Activated CD4-positive, CD25-positive, alpha-beta regulatory T cell (primary cell): ENCODE data around the gene MYOC.
"Not testable (repeated sequence)": the region's sequence is repeated elsewhere in the genome, so short reads cannot be mapped to it uniquely, and the experiment has no call there.

Source experiments
- DNase-seq, 4 experiments: peaks; one replicate each; lab custom pipeline; 2025; lab: John Stamatoyannopoulos, UW

Gene MYOC

DNA sequence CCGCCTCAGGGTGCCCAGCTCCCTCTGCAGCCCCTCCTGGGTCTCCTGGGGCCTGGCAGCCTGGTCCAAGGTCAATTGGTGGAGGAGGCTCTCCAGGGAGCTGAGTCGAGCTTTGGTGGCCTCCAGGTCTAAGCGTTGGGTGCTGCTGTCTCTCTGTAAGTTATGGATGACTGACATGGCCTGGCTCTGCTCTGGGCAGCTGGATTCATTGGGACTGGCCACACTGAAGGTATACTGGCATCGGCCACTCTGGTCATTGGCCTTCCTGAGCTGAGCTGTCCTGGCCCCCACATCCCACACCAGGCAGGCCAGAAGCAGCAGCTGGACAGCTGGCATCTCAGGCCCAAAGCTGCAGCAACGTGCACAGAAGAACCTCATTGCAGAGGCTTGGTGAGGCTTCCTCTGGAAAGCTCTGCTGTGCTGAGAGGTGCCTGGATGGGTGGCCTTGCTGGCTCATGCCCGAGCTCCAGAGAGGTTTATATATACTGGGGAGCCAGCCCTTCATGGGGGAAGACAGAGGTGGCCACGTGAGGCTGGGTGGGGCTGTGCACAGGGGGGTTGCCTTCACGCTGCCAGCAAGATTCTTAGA is at the start of gene MYOC:
MYOC (minus strand) TSS at position 455 of the 589 bp plus-strand sequence; CDS start at position 378, 77 bp downstream.
- no peak for DNase-seq

DNA sequence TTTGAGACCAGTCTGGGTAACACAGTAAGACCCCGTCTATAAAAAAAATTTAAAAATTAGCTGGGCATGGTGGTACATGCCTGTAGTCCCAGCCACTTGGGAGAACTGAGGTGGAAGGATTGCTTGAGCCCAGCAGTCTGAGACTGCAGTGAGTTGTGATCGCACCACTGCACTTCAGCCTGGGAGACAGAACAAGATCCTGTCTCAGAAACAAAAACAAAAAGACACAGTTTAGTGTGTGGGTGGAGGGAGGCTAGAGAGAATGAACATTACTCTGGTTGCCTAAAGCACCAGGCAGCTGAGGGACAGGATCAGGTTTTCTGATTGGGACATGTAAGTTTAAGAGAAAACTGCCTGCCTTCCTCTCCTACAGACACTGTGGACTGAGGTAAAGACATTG is 47.0 kb upstream of the MYOC start:
- DNase-seq, result no peak

DNA sequence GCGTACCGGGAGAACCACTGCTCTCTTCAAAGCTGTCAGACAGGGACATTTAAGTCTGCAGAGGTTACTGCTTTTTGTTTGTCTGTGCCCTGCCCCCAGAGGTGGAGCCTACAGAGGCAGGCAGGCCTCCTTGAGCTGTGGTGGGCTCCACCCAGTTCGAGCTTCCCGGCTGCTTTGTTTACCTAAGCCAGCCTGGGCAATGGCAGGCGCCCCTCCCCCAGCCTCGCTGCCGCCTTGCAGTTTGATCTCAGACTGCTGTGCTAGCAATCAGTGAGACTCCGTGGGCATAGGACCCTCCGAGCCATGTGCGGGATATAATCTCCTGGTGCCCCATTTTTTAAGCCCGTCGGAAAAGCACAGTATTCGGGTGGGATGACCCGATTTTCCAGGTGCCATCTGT is 43.3 kb upstream of the MYOC start:
- not testable (repeated sequence) for DNase-seq

DNA sequence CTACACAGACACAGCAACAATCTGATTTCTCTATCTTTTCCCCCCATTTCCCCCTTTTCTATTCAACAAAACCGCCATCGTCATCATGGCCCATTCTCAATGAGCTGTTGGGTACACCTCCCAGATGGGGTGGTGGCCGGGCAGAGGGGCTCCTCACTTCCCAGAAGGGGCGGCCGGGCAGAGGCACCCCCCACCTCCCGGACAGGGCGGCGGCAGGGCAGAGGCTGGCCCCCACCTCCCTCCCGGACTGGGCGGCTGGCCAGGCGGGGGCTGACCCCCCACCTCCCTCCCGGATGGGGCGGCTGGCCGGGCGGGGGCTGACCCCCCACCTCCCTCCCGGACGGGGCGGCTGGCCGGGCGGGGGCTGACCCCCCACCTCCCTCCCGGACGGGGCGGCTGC is 41.1 kb upstream of the MYOC start:
- DNase-seq, result not testable (repeated sequence)

DNA sequence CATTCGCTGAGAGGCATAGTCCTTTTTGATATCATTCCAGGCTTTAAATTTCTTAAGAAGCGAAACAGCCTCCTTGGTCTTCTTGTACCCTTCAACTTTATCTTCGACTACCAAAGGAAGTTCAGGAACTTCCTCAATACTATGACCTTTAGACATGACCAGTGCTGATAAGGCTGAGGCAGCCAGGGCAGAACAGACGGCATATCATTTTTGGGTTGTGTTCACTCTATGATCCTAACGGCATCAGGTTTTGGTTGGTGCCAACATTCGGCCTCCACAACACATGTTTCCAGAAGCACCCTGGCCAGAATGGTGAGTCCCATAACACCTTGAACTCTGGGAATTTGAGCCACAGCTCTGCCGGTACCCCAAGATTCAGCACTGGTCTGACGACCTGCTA is 31.4 kb upstream of the MYOC start:
- DNase-seq, result no peak

DNA sequence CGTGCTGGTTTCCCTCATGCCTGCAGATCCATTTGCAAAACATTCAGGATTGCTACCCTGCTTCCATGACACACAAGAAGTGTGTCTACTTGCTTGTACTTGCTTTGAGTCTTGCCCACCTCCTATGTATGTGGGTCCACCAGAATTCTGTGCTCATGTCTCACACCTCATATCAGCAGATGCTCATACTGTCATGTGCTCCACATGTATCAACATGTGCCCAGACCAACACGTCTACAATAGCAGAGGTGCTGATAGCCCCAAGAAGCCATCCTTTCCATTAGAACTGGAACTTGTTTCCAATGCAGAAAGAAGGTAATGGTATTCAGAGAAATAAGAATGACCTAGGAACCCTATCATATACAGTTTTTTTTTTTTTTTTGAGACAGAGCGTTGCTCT is 27.9 kb upstream of the MYOC start:
- no peak for DNase-seq

DNA sequence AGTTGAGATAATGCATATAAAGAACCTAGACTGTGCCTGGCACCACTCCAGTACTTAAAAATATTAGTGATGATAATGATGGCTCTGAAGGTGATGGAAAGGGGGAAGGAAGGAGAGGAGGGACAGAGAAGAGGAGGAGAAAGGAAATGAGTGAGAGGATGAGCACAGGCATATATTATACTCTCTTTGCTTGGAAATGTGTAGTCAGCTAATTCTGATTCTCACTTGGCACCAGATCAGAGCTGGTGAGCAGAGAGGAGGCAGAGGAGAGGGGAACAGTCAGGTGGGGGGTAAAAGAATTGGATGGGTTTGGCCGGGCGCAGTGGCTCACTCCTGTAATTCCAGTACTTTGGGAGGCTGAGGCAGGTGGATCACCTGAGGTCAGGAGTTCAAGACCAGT is 24.3 kb upstream of the MYOC start:
- no peak for DNase-seq

DNA sequence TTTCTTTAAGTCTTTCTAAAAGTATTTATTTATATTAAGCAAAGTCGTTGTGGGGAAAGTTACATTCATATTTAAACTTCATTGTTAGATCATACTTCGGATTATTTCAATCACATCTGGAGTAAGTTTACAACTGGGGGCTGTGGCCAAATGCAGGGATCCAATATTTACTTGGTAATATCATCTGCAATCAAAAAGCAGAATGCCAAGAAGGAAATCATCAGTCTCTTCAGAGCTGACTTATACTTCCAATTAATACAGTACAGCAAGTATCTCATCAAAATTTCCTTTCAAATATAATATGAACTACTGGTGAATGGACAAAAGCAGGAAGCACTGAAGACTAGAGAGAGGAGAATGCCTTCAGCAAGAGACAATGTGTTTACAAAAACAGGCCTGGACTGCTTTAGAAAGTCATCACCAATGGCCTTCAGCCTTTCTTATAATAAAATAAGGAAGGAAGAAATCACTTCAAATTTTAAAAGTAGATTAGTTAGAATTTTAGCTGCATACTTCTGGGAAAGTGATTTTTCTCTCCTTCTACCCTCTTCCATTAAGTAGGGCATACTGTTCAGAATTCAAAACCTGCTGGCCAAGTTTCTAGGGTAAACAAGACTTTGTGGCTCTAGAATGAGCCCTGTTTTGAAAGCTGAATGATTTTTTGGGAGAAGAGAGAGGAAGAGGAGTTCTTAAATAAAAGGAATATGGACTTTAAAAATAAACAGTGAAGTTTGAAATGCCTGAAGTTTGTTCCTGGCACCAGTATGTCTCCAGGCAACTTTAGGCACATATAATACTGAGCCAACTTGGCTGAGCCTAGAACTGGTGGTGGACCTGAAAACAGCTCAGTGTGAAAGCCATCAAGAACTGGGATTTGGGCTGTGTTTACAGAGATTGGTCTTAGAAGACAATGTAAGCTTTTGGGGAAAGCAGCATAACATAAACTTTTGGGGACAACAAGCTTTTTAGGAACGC is 22.2 kb upstream of the MYOC start:
- no peak for DNase-seq

DNA sequence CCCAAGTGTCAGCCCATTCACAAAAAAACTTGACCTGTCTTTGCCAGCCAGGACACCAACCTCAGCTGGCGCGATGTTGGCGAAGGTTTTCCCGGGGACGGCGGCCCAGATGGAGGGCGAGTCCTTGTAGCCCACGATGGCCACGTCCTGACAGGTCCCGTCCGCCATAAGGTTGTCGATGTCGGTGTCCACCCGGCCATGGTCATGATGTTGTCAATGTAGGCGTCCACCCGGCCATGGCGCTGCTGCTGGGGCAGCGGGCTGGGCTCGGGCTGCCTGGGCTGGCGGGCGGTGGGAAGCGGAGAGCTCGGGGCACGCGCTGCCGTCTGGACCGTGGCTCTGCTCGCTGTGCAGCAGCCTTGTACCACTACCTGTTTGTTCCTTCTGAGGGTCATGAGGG is 18.3 kb upstream of the MYOC start:
- DNase-seq, result no peak

DNA sequence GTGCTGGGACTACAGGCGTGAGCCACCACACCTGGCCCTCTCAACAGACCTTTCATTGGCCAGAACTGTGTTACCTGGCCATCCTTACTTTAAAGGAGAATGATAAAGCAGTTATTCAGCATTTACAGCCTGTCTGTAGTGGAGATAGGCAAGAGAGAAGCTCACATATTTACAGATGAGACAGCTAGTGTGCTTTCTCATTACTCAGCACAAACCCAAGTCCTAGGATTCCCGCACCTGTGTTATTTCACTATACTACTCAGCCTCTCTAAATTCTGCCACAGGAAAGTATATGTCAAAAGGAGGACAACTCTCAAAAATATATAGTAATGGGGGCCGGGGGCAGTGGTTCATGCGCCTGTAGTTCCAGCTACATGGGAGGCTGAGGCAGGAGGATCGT is 15.9 kb upstream of the MYOC start:
- DNase-seq, result no peak

DNA sequence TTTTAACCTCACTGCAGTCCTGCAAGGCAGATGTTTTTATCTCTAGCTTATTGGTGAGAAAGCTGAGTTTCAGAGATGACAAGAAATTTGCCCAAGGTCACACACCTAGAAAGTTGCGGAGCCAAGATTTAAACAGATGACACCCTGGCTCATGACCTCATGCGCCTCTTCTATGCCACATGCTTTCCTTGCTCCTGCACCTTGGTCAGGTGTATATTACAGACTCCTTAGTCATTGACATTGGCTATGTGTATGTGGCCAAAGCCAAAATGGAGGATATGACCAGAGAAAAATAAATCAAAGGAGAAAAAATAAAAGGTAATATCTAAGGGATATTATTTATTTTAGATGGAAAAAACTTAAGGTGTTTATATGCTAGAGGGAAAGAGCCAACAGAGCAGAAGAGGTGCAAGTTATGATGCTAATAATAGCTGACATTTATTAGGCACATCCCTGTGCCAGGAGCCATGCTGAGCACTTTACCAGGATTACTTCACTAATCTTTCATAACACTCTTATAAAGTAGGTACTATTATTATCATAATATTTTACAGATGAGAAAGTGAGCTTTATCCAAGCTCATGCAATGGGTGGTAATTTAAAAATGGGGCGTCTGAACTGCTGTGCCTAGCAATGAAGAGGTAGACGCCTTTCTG is 13.8 kb upstream of the MYOC start:
- no peak for DNase-seq

DNA sequence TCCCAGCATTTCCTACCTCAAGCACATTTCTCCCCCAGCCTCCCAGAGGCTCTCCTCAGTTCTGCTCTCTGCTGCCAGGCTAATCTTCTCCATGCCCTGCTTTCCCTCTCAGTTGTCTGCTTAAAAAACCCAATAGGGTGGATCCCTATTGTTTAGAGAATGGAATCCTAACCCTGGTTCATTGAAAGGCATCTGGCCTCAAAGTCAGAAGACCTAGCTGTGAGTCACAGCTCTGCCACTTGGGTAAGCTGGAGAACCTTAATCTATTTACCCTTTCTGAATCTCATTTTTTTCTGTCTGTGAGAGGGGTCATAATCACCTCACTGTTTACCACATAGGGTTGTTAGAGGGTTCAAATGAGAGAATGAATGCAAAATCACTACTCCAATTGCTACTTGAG is 12.5 kb upstream of the MYOC start:
- DNase-seq, result no peak

DNA sequence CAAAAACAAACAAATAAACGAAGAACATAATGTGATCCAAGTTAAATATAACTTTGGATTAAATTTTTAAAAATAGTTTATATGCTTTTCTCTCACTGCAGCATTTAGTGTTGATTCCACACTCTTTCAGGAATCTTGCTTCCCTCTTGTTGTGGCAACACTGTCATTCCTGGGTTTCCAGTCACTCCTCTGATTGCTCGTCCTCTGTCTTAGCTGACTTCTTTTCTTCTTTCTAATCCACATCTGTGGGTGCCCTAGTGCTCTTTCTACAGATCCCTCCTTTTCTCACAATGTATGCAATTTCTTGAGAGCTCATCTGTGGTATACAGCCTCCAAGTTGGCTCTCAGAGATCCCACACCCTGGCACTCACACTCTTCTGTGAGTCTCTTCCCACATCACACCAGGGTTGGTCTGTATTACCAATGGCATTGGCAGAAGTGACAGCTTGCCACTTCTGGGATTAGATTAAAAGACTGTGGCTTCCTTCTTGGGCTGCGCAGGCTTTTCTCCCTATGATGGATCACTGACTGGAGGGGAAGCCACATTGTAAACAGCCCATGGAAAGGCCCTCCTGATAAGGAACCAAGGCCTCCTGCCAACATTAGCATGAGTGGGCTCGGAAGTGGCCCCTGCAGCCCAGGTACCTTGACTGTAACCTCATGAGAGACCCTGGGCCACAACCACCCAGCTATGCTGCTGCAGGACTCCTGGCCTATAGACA is 11.5 kb upstream of the MYOC start:
- DNase-seq, result no peak

DNA sequence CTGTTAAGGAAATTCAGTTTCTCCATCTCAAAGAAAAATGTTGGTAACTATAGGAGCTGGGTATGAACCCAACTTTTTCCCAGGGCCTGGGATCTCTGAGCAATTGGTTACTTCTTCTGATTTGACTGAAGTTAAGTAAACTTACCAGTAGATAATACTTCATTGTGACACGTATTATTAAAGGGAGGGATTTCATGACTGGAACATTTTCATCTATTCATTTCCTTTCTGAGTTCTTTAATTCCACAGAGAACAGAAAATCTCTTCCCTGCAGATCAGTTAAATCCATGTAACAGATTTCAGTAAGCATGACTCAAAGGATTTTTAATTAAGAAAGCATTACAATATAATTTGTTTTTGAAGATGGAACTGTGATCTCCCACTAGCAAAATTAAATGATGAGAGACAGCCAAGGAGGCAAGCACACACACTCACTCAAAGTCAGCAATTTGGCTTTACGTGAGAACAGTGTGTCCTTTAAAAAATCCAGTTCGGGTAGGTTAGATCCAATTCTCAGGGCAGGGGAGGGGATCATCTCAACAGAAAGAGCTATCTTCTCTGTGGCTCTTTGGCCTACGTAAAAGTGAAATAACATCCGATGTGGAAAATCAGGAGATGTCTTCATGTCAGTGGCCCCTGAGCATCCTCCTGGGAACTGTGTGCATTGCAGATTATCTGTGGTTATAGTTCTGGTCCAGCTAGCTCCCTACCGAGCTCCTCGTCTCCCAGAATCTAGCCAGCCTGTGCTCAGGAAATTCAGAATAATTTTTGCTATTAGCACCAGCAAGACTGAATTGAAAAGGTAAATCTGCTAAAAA is 10.8 kb upstream of the MYOC start:
- DNase-seq, result no peak

DNA sequence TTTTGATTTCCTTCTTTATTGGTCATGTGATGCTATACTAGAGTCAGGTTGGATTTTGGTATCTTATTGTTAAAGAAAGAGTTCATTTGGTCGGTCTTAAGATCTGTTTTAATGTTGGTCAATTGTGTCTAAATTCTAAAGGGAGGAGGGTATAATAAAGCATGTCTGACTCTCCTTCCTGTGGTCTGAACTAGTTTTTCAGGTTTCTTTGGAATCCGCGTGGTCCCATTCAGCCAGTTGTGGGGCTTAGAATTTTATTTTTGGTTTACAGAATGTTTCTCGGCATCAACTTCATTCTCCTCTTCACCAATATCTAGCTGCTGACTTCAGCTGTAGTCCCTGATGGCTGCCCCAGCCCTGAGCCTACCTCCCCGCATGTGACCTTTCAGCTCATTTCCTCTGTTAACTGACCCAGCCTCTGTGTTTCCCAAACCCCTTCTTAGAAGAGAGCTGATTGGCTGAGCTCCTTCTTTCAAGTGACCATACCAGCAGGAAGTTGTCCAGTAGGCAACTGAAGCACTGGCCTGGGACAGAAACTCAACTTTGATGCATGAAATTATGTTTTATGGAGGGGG is 8.7 kb upstream of the MYOC start:
- no peak for DNase-seq

DNA sequence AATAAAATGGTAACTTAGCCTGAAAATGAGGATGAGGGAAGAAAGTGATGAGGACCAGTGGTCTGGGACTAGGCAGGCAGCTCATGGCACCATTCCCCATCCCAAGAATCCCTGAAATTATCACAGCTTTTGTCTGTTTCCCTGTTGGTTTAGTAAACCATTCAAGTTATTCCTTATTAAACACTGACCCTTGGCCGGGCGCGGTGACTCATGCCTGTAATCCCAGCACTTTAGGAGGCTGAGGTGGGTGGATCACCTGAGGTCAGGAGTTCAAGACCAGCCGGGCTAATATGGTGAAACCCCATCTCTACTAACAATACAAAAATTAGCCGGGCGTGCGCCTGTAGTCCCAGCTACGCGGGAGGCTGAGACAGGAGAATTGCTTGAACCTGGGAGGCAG is 3.7 kb upstream of the MYOC start:
- not testable (repeated sequence) for DNase-seq

DNA sequence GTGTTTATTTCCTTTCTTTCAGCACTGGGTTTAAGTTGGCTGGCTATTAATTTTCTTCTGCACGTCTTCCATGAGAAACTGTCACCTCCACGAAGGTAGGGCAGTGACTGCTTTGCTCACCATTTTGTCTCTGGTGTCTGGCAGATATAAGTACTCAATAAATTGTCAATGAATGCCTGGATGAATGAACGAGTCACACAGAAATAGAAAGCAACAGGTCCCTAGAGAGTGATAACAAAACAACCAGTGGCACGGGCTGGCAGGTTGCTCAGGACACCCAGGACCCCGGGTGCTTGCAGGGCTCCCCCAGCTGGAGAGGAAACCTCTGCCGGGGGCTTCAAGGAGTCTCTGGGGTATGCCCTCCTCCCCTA is 3.2 kb upstream of the MYOC start:
- no peak for DNase-seq

DNA sequence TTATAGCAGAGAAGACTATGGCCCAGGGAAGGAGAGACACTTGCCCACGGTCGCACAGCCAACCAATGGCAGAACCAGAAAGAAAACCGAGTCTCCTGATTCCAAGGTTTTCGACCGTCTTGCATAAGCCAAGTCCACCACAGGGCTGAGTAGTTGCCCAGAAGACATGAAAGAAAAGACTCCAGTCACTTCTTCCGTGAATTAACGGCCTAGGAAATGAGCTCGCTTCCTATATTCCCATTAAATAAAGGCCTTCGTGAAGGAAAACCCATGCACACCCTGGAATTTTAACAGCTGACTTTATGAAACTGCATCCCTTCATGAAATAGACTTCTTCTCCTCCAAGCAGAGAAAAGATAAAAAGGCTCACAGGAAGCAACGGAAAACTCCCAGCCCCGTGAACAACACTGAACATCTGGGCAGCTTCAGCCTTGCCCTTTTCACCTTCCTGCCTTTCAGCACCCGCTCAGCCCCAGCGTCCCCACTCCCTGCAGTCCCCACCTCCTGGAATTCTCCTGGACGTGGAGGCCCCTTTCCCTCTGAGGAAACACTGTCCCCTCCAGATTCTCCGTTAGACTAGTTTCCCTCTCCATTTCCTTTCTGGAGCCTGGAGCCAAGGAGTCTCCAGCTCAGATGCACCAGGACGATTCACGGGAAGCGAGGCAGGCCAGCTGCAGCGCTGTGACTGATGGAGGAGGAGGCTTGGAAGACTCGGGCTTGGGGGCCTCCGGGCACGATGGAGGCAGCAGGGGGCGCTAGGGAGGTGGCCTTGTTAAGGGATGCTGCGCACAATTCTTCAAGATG is 2.7 kb upstream of the MYOC start:
- DNase-seq, result peak; percentile 33 to 56 (median 45)

DNA sequence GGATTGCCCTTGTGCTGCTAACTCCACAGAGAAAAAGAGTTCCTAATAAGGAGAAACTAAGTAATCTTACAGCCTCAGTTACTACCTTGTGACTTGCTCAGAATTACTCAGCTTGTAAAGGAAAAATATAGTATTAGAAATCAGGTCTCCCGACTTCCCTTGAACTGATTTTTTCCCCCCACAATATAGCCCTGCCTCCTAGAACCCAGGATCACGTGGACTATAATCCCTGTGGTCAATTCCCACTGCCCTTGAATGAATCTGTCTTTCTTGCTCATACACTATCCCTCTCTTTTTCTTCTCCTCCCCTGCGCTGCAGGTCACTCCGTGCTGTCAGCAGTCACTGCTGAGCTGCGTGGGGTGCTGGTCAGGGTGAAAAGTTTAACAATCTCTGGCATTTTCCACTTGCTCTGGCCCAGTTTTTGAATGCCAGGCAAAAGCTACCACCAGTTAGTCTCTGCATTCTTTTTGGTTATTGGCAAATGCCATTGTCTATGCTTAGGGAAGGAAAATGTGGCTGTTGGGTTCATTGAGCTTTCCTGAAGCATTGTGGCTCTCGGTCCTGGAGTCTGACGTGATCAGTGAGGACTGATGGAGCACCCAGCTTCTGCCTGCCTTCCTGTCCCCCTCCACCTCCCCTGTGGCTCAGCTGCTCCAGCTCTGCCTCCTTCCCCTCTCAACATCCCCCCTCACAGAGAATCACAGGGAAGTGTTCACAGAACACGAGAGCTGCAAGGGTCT is 1.9 kb upstream of the MYOC start:
- DNase-seq, result no peak

DNA sequence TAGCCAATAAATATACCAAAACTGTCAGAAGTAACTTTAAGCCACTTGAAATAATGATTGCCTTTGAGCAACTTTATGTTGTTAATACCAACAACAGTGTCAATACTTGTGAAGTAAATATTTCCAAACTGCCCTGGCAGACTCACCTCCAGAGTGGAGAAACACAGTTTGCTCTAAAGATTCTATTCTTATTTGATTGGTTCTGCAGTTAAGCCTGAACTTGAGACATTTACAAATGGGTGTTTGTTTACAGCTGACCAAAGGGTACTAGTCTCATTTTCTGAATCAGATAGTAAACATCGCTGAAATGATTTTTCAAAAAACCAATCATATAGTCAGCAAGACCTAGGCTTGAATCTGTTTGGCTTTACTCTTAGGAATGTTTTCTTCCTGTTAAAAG is 1.3 kb upstream of the MYOC start:
- no peak for DNase-seq
